ENCODE measurements around the gene COMMD4.
"Not testable (repeated sequence)": the region's sequence is repeated elsewhere in the genome, so short reads cannot be mapped to it uniquely, and the experiment has no call there.

Gene COMMD4

GRCh38 chr15:75380773-75381172, 44.9 kb downstream of the COMMD4 start:
- DNase-seq (ENCODE audit: low spot score), result no peak

DNA sequence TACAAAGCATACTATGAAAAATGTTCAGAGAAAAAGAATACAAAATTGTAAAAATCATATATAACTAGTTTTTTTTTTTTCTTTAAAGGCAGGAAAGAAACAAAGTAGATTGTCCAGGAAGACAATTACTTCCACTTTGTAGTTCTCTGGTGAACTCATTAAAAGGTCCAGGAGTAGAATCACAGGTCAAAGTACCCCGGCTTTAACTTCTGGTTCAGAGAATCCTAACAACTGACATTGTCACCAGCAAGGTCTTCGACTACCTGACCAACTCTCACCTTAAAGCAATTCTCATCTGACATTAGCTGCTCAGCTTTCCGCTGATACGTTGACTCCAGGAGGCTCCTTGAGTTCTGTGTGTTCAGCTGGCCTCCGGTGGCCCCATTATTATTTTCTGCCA, 48.1 kb downstream of the COMMD4 start:
- not testable (repeated sequence) for DNase-seq (ENCODE audit: low spot score)
